ENCODE measurements around the gene RASA3.
"Not testable (repeated sequence)": the region's sequence is repeated elsewhere in the genome, so short reads cannot be mapped to it uniquely, and the experiment has no call there.

- not testable (repeated sequence) for TF ChIP-seq CTCF (IDR thresholded peaks at IDR 0.05; ENCODE audit: borderline replicate concordance, extremely low read depth, low read length, poor library complexity, severe bottlenecking); EZH2 (IDR thresholded peaks at IDR 0.05; ENCODE audit: borderline replicate concordance, low read depth, low read length, severe bottlenecking)
These were observed 21.6 kb downstream of the RASA3 start for GRCh38 chr13:114110830-114111189.

Data from DND-41 (cell line).